Measurements from ENCODE around the gene CLRN2.
"Not testable (repeated sequence)": the region's sequence is repeated elsewhere in the genome, so short reads cannot be mapped to it uniquely, and the experiment has no call there.

CLRN2 gene

GRCh38 chr4:17565846-17566245, 50.9 kb downstream of the CLRN2 start:
- no peaks in the 10 kb centered on the region for H3K36me3 ChIP-seq
- no peak for TF ChIP-seq CTCF (IDR thresholded peaks at IDR 0.05; ENCODE audit: low read depth, low read length)
- DNase-seq = no peak
- H3K4me3 ChIP-seq (ENCODE audit: low read depth, low read length) = no peak overlapping the region
- H3K9me3 ChIP-seq (ENCODE audit: severe bottlenecking) = no peaks in the 10 kb centered on the region
- no peak overlapping the region for H3K27ac ChIP-seq
- H3K27me3 ChIP-seq (ENCODE audit: insufficient read depth, low read depth, severe bottlenecking) = no peaks in the 10 kb centered on the region

GRCh38 chr4:17567271-17567670, 52.3 kb downstream of the CLRN2 start:
- DNase-seq = no peak
- Histone ChIP-seq H3K36me3 (no peaks in the 10 kb centered on the region), H3K27ac (no peak overlapping the region), H3K4me3 (ENCODE audit: low read depth, low read length) (no peak overlapping the region), H3K27me3 (ENCODE audit: insufficient read depth, low read depth, severe bottlenecking) (no peaks in the 10 kb centered on the region), H3K9me3 (ENCODE audit: severe bottlenecking) (no peaks in the 10 kb centered on the region)
- TF ChIP-seq CTCF (IDR thresholded peaks at IDR 0.05; ENCODE audit: low read depth, low read length) = no peak

- H3K9me3 ChIP-seq (ENCODE audit: severe bottlenecking) = no peaks in the 10 kb centered on the region
- DNase-seq = no peak
- no peak for TF ChIP-seq CTCF (IDR thresholded peaks at IDR 0.05; ENCODE audit: low read depth, low read length)
- H3K36me3 ChIP-seq = no peaks in the 10 kb centered on the region
- no peak overlapping the region for H3K27ac ChIP-seq
- H3K27me3 ChIP-seq (ENCODE audit: insufficient read depth, low read depth, severe bottlenecking) = no peaks in the 10 kb centered on the region
- H3K4me3 ChIP-seq (ENCODE audit: low read depth, low read length) = no peak overlapping the region
Observed at GRCh38 chr4:17574206-17574605, 59.2 kb downstream of the CLRN2 start.

GRCh38 chr4:17575177-17575576, 60.2 kb downstream of the CLRN2 start:
- H3K4me3 ChIP-seq (ENCODE audit: low read depth, low read length); H3K27me3 ChIP-seq (ENCODE audit: insufficient read depth, low read depth, severe bottlenecking); H3K27ac ChIP-seq; H3K36me3 ChIP-seq; H3K9me3 ChIP-seq (ENCODE audit: severe bottlenecking); DNase-seq: not testable (repeated sequence)
